ENCODE data around the gene CCDC157.

CCDC157 gene

DNA sequence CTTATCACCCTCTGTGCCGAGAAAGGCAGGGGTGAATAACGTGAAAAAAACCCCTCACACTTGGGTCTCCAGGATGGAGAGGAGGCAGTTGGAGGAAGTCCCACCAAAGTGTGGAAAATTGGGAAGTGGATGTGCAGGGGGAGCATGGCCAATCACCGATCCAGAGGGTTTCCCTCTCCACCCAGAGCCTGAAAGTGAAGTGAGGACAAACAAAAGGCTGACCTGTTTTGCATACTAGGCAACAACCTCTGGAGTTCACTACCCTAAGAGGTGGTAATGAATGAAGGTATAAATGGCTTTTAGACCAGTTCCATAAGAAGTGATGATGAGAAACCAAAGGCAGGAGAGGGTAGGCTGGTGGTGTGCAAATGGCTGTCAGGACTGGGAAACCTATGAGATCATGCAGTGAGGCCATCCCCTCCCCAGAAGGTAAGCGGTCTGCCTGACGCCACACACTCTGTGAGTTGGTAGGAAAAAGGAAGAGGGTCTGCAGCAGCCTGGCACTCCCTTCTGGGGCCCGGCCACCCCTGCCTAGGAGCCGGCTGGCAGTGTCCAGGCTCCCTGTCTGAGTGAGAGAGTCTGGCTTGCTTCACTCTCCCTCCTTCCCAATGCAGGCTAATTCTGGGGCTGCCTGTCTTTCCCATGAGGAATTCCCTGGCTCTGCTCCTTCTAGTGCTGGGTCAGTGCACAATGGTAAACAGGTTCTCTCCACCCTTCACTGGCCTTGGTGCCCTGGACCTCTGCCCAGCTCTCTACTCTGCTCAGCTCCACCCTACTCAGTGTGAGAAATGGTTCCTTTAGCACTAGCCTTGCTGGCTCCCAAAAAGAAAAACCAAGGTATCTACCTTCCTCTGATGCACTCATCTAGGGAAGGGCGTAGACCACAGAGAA, 45.7 kb upstream of the CCDC157 start:
- no peak for DNase-seq (ENCODE audit: low read depth)
- no peak overlapping the region for H3K4me3 ChIP-seq (ENCODE audit: control insufficient read depth, low read depth, low read length)
- TF ChIP-seq, protein P1, sequence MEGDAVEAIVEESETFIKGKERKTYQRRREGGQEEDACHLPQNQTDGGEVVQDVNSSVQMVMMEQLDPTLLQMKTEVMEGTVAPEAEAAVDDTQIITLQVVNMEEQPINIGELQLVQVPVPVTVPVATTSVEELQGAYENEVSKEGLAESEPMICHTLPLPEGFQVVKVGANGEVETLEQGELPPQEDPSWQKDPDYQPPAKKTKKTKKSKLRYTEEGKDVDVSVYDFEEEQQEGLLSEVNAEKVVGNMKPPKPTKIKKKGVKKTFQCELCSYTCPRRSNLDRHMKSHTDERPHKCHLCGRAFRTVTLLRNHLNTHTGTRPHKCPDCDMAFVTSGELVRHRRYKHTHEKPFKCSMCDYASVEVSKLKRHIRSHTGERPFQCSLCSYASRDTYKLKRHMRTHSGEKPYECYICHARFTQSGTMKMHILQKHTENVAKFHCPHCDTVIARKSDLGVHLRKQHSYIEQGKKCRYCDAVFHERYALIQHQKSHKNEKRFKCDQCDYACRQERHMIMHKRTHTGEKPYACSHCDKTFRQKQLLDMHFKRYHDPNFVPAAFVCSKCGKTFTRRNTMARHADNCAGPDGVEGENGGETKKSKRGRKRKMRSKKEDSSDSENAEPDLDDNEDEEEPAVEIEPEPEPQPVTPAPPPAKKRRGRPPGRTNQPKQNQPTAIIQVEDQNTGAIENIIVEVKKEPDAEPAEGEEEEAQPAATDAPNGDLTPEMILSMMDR (IDR thresholded peaks at IDR 0.05; ENCODE audit: control insufficient read depth, insufficient read depth, low read depth, low read length, missing control alignments) = no peak

DNA sequence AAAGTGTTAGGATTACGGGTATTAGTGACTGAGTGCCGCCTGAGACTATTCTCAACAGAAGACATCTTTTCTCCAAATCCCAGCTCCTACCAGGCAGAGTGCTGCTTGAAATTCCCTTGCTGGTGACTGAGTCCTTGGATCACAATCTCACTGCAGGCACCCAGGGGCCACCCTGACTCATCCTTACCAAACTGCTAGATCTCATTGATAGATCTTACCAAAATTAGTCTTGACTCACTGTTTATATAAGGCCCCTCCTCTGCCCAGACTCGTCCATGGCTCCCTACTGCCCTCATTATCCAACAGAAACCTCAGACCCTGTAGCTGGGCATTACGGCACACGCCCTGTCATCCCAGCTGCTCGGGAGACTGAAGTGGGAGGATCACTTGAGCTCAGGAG, 44.8 kb upstream of the CCDC157 start:
- DNase-seq (ENCODE audit: low read depth) = no peak
- TF ChIP-seq, protein P1 (IDR thresholded peaks at IDR 0.05; ENCODE audit: control insufficient read depth, insufficient read depth, low read depth, low read length, missing control alignments) = no peak
- no peak overlapping the region for H3K4me3 ChIP-seq (ENCODE audit: control insufficient read depth, low read depth, low read length)

DNA sequence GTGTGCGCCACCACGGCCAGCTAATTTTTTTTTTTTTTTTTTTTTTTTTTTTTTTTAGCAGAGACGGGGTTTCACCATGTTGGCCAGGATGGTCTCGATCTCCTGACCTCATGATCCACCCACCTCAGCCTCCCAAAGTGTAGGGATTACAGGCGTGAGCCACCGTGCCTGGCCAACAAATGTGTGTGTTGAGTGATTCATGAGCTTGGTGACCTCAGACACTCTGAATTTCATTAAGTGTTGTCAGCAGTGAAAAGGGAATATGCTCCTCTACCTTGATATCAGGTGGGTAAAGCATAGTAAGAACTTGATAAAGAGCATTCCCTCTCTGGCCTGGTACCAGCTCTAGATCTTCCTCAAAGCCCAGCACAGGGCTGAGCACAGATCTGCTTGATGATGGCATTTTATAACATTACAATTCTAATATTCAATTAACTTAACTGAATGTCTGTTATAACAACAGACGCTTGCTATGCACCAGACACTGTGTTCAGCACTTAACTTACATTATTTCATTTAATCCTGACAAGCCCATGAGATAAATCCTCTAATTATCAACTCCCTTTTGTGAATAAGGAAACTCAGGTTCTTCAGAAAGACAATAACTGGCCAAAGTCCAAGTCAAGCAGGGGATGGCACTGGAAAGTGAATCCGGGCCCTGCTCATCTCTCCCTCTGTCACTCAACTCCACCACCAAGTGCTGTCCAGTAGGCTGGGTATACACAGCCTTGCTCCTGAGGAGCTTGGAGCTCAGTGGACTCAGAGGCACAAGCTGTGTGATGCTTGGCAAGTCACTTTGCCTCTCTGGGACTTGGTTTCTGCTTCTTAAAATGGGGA, 43.1 kb upstream of the CCDC157 start:
- no peak for DNase-seq (ENCODE audit: low read depth)
- H3K4me3 ChIP-seq (ENCODE audit: control insufficient read depth, low read depth, low read length) = no peak overlapping the region
- TF ChIP-seq, protein P1 (IDR thresholded peaks at IDR 0.05; ENCODE audit: control insufficient read depth, insufficient read depth, low read depth, low read length, missing control alignments) = no peak

DNA sequence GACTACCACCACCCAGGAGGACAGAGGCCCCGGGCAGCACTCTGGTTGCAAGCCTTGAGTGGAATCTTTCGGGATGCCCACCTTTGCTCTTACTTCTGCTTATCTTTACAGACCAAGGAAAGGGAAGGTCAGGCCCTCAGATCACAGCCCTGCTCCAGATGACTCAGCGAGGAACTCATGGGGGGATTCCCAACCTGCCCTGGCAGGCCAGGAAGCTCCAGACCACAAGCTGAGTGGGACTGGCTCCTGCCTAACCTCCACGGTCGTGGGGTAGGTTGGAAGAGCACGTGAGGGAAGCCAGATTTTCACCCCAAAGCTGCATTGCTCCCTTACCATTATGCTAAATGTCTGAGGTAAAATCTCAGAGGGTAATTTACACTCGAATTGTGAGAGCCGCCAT, 41.9 kb upstream of the CCDC157 start:
- TF ChIP-seq, protein P1 (IDR thresholded peaks at IDR 0.05; ENCODE audit: control insufficient read depth, insufficient read depth, low read depth, low read length, missing control alignments) = no peak
- no peak overlapping the region for H3K4me3 ChIP-seq (ENCODE audit: control insufficient read depth, low read depth, low read length)
- DNase-seq (ENCODE audit: low read depth) = no peak

DNA sequence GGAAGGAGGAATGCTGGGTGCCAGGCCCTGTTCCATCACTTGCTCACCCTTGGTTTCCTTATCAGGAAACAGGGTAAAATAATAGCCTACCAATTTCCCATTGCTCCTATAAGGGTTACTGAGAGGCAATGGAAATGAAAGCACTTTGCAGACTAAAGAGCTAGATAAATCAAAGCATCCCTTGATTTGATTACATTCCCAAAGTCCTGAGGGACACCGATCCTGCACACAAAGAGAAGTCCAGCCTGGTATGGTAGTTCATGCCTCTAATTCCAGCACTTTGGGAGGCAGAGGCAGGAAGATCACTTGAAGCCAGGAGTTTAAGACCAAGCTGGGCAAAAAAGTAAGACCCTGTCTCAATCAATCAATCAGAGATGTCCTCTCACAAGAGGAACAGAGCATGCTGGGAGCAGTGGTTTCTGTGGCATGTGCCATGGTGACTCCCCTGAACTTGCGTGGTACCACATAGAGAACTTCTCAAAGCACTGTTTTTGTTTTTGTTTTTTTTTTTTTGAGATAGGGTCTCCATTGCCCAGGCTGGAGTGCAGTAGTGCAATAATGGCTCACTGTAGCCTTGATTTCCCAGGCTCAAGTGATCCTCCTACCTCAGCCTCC, 40.7 kb upstream of the CCDC157 start:
- TF ChIP-seq, protein P1 (IDR thresholded peaks at IDR 0.05; ENCODE audit: control insufficient read depth, insufficient read depth, low read depth, low read length, missing control alignments) = no peak
- no peak for DNase-seq (ENCODE audit: low read depth)
- no peak overlapping the region for H3K4me3 ChIP-seq (ENCODE audit: control insufficient read depth, low read depth, low read length)

DNA sequence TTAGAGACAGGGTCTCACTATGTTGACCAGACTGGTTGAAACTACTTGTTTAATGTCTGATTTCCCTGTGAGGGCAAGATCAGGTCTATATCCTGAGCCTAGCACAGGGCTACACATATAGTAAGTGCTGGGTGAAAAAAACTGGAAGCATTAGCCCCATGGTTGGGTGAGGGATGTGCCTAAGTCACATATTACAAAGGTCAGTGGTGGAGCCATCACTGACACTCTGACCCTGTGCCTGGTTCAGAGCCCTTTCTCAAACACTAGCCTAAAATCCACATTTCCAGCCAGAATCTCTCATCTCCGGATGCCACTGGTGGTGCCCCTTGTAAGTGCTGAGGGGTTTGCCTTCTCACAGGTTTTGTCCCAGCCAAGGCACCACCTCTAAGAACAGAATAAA, 39.0 kb upstream of the CCDC157 start:
- no peak for DNase-seq (ENCODE audit: low read depth)
- TF ChIP-seq, protein P1 (IDR thresholded peaks at IDR 0.05; ENCODE audit: control insufficient read depth, insufficient read depth, low read depth, low read length, missing control alignments) = no peak
- H3K4me3 ChIP-seq (ENCODE audit: control insufficient read depth, low read depth, low read length) = no peak overlapping the region

Measured in AG09309 (cell line).